GM12878 (cell line): ENCODE data around the gene TCERG1L. TPM values are rescaled to one million over a fixed set of nuclear protein-coding genes. Genes with fewer than 3 reads are reported as not detected.

Experiments used
- ATAC-seq: fragments of 200-7000 bp; cut with Tn5 transposase; 3 replicates; pipeline ENCODE4 v1.9.1; 2020; ENCODE audit warnings: mild to moderate bottlenecking, moderate library complexity
- BruUV-seq: library from RNA; stranded (reverse); fragments of 400-500 nt; replicated peaks from 2 replicates; lab custom pipeline; 2021; lab: Mats Ljungman, UMichigan
- CTCF ChIA-PET: fragments of 300-600 bp; sonication (Branson Sonifier 250); formaldehyde crosslinking; extraction: SDS; loops from one replicate; lab custom pipeline; 2021; ENCODE audit warnings: inconsistent platforms; lab: Yijun Ruan, JAX
- POLR2A ChIA-PET: fragments of 350-600 bp; formaldehyde crosslinking; extraction: SDS; loops from one replicate; lab custom pipeline; 2021; ENCODE audit warnings: inconsistent platforms; lab: Charles Lee
- RAD21 ChIA-PET: fragments of 300-600 bp; sonication (Branson Sonifier 250); formaldehyde crosslinking; loops from one replicate; lab custom pipeline; 2023; ENCODE audit warnings: antibody characterized with exemption; ENCODE audit not compliant: unreplicated experiment; lab: Charles Lee
- SMC1A ChIA-PET: fragments of 300-600 bp; sonication (Branson Sonifier 250); formaldehyde crosslinking; loops from one replicate; lab custom pipeline; 2023; ENCODE audit not compliant: unreplicated experiment, uncharacterized antibody; lab: Charles Lee
- DNase-seq: peaks from one replicate; pipeline ENCODE4 v3.0.0-alpha.2; 2011; ENCODE audit warnings: low read depth, low spot score
- FAIRE-seq: peaks from 3 replicates; lab custom pipeline; 2011; peaks lifted over from hg19 to GRCh38; lab: Jason Lieb, UNC
- H2AFZ ChIP-seq: 2 replicates; pipeline ENCODE4 v1.6.0; 2011; ENCODE audit warnings: low read depth, low read length, control low read depth; ENCODE audit not compliant: control insufficient read depth
- H3K27ac ChIP-seq: 2 replicates; pipeline ENCODE4 v1.5.1; 2011; ENCODE audit warnings: control low read depth; ENCODE audit not compliant: control insufficient read depth, insufficient read depth
- H3K27me3 ChIP-seq, 2 experiments: replicated peaks in 1 of 2; 2 replicates each; pipeline versions ENCODE4 v1.6.0 to v1.6.1; 2011; ENCODE audit warnings: low read length in 1 of 2; ENCODE audit not compliant: control insufficient read depth in 2 of 2, insufficient read depth in 2 of 2
- H3K36me3 ChIP-seq, 2 experiments: 2 replicates each; pipeline ENCODE4 v1.5.1; 2011; ENCODE audit warnings: low read length in 1 of 2; ENCODE audit not compliant: control insufficient read depth in 2 of 2, insufficient read depth in 2 of 2
- H3K4me1 ChIP-seq: 2 replicates; pipeline ENCODE4 v1.6.1; 2011; ENCODE audit warnings: mild to moderate bottlenecking, low read length, moderate library complexity, mixed read lengths; ENCODE audit not compliant: control insufficient read depth, insufficient read depth
- H3K4me2 ChIP-seq: 2 replicates; pipeline ENCODE4 v1.6.0; 2011; ENCODE audit warnings: control low read depth; ENCODE audit not compliant: control insufficient read depth, insufficient read depth
- H3K4me3 ChIP-seq: fragments of 200-600 bp; sonication (generic); 2 replicates; pipeline ENCODE4 v1.5.1; 2016
- H3K79me2 ChIP-seq: 2 replicates; pipeline ENCODE4 v1.6.0; 2011; ENCODE audit warnings: low read length; ENCODE audit not compliant: control insufficient read depth, insufficient read depth
- H3K9ac ChIP-seq: 2 replicates; pipeline ENCODE4 v1.8.0; 2011; ENCODE audit warnings: low read length, control low read depth, mixed read lengths; ENCODE audit not compliant: control insufficient read depth, insufficient read depth
- H3K9me3 ChIP-seq: replicated peaks from 3 replicates; pipeline ENCODE4 v1.5.1; 2011; ENCODE audit warnings: mild to moderate bottlenecking, low read length; ENCODE audit not compliant: control insufficient read depth, insufficient read depth
- H4K20me1 ChIP-seq: 2 replicates; pipeline ENCODE4 v1.6.0; 2011; ENCODE audit not compliant: control insufficient read depth, insufficient read depth
- ASH2L ChIP-seq: fragments of 300-600, 200-600 bp; sonication (generic); IDR thresholded peaks from 2 replicates; pipeline ENCODE4 v1.6.1; 2017; ENCODE audit warnings: low read depth, mild to moderate bottlenecking, borderline replicate concordance
- BRCA1 ChIP-seq: IDR thresholded peaks from 2 replicates; pipeline ENCODE4 v1.6.1; 2011; ENCODE audit warnings: low read depth, low read length, improper control_type of control experiment
- CBX5 ChIP-seq: sonication (generic); IDR thresholded peaks from 2 replicates; pipeline ENCODE4 v1.6.1; 2016; ENCODE audit warnings: low read depth, moderate library complexity, mild to moderate bottlenecking, inconsistent platforms
- CEBPB ChIP-seq, 2 experiments: fragments of 150-350 bp in 1 of 2; IDR thresholded peaks; 2 replicates each; pipeline ENCODE4 v1.6.1; 2012 to 2014; ENCODE audit warnings: low read depth in 2 of 2, low read length in 2 of 2, borderline replicate concordance in 1 of 2, inconsistent platforms in 1 of 2
- FOXK2 ChIP-seq: fragments of 450-650 bp; IDR thresholded peaks from 2 replicates; pipeline ENCODE4 v1.6.1; 2017; ENCODE audit warnings: mild to moderate bottlenecking, moderate library complexity
- IKZF2 ChIP-seq, 2 experiments: fragments of 450-650 bp; IDR thresholded peaks; 2 replicates each; pipeline ENCODE4 v1.6.1; 2017; ENCODE audit warnings: mild to moderate bottlenecking in 2 of 2, moderate library complexity in 2 of 2
- KLF5 ChIP-seq: fragments of 450-650 bp; IDR thresholded peaks from 2 replicates; pipeline ENCODE4 v1.6.1; 2014; ENCODE audit warnings: mild to moderate bottlenecking; ENCODE audit not compliant: partially characterized antibody
- MEF2A ChIP-seq: IDR thresholded peaks from 2 replicates; pipeline ENCODE4 v1.6.1; 2011; ENCODE audit warnings: low read depth, mild to moderate bottlenecking, low read length, moderate library complexity; ENCODE audit not compliant: insufficient read depth
- NFXL1 ChIP-seq: fragments of 450-650 bp; IDR thresholded peaks from 2 replicates; pipeline ENCODE4 v1.6.1; 2017; ENCODE audit warnings: antibody characterized with exemption, mild to moderate bottlenecking, borderline replicate concordance
- RAD21 ChIP-seq: IDR thresholded peaks from 2 replicates; pipeline ENCODE4 v1.6.1; 2011; ENCODE audit warnings: mild to moderate bottlenecking, low read depth, low read length, moderate library complexity; ENCODE audit not compliant: insufficient read depth
- SIN3A ChIP-seq: IDR thresholded peaks from 2 replicates; pipeline ENCODE4 v1.6.1; 2012; ENCODE audit warnings: low read depth, low read length, improper control_type of control experiment
- SREBF2 ChIP-seq: IDR thresholded peaks from 2 replicates; pipeline ENCODE4 v1.6.1; 2012; ENCODE audit warnings: mild to moderate bottlenecking, low read length
- WGBS: methylation state at CpG from one replicate; pipeline ENCODE4 v1.1.6; 2016; ENCODE audit warnings: low lambda C conversion rate; ENCODE audit not compliant: insufficient replicate concordance, insufficient coverage; ENCODE audit errors: missing lambda C conversion rate; 5-methylcytosine and 5-hydroxymethylcytosine counted together
- in situ Hi-C: fragments of 300-500 bp; cut with MboI; formaldehyde crosslinking; loops from 9 replicates; pipeline ENCODE4 v1.14.3; 2018; ENCODE audit warnings: mixed read lengths
- intact Hi-C: fragments of 100-400 bp; cut with micrococcal nuclease; formaldehyde crosslinking; loops from one replicate; pipeline ENCODE4 v1.14.2; 2022; ENCODE audit not compliant: unreplicated experiment
- polyA plus RNA-seq, 11 experiments: library from polyadenylated mRNA; depleted of rRNA in 4 of 11; unstranded in 6 of 11; stranded (reverse) in 5 of 11; fragments of >200 nt; fragmentation: Nextera tagmentation in 4 of 11; fragmentation: Illumina TruSeq in 1 of 11; extraction: Ambion mirVana in 4 of 11; extraction: Trizol in 1 of 11; gene quantifications; 1 replicate in 1 of 11; 2 replicates in 10 of 11; pipeline versions ENCODE4 v1.2.1 to v1.2.3, GENCODE V29; 2011 to 2016; ENCODE audit warnings: inconsistent platforms in 2 of 11, missing spikeins in 2 of 11, low read depth in 1 of 11
- total RNA-seq, 4 experiments: library from RNA; depleted of rRNA in 3 of 4; stranded (reverse); fragments of >200 nt in 3 of 4; fragmentation: Illumina TruSeq in 1 of 4; extraction: Trizol in 1 of 4; gene quantifications; 2 replicates each; pipeline versions ENCODE4 v1.2.1 to v1.2.3, GENCODE V29; 2013 to 2021
- TF ChIP-seq, protein P1 (sequence below): IDR thresholded peaks from 2 replicates; pipeline ENCODE4 v1.6.1; 2012; ENCODE audit warnings: improper control_type of control experiment, low read depth, low read length; ENCODE audit not compliant: insufficient replicate concordance
- TF ChIP-seq, protein P2 (sequence below): fragments of 450-650 bp; IDR thresholded peaks from 2 replicates; pipeline ENCODE4 v1.6.1; 2017; ENCODE audit warnings: mild to moderate bottlenecking, moderate library complexity
- TF ChIP-seq, protein P3 (sequence below): fragments of 150-350 bp; IDR thresholded peaks from 2 replicates; pipeline ENCODE4 v1.6.1; 2014; ENCODE audit warnings: mild to moderate bottlenecking, low read depth, low read length

Gene TCERG1L
- total and polyA plus RNA-seq, 10 of the 15 experiments (the other 5 are each of a cell fraction or from before 2014, with no cell fraction given): not detected

- RAD21 ChIA-PET: no interaction called here
- SMC1A ChIA-PET: no interaction called here
- CTCF ChIA-PET: no interaction called here
- intact Hi-C loops (no loop called here), in situ Hi-C loops (no loop called here)
- Histone ChIP-seq H3K4me1 (no peaks in the 10 kb centered on the region), H4K20me1 (no peaks in the 10 kb centered on the region), H3K27ac (no peak overlapping the region), H3K27me3 (no peaks in the 10 kb centered on the region), H3K4me2 (no peak overlapping the region), H3K4me3 (no peak overlapping the region), H3K79me2 (no peaks in the 10 kb centered on the region), H3K36me3 (no peaks in the 10 kb centered on the region), H3K9me3 (no peaks in the 10 kb centered on the region), H2AFZ (no peak overlapping the region), H3K9ac (no peak overlapping the region)
- ATAC-seq: no peak
- no TSS peak for BruUV-seq
- POLR2A ChIA-PET: no interaction called here
- TF ChIP-seq BRCA1: no peak
- TF ChIP-seq, protein P1, sequence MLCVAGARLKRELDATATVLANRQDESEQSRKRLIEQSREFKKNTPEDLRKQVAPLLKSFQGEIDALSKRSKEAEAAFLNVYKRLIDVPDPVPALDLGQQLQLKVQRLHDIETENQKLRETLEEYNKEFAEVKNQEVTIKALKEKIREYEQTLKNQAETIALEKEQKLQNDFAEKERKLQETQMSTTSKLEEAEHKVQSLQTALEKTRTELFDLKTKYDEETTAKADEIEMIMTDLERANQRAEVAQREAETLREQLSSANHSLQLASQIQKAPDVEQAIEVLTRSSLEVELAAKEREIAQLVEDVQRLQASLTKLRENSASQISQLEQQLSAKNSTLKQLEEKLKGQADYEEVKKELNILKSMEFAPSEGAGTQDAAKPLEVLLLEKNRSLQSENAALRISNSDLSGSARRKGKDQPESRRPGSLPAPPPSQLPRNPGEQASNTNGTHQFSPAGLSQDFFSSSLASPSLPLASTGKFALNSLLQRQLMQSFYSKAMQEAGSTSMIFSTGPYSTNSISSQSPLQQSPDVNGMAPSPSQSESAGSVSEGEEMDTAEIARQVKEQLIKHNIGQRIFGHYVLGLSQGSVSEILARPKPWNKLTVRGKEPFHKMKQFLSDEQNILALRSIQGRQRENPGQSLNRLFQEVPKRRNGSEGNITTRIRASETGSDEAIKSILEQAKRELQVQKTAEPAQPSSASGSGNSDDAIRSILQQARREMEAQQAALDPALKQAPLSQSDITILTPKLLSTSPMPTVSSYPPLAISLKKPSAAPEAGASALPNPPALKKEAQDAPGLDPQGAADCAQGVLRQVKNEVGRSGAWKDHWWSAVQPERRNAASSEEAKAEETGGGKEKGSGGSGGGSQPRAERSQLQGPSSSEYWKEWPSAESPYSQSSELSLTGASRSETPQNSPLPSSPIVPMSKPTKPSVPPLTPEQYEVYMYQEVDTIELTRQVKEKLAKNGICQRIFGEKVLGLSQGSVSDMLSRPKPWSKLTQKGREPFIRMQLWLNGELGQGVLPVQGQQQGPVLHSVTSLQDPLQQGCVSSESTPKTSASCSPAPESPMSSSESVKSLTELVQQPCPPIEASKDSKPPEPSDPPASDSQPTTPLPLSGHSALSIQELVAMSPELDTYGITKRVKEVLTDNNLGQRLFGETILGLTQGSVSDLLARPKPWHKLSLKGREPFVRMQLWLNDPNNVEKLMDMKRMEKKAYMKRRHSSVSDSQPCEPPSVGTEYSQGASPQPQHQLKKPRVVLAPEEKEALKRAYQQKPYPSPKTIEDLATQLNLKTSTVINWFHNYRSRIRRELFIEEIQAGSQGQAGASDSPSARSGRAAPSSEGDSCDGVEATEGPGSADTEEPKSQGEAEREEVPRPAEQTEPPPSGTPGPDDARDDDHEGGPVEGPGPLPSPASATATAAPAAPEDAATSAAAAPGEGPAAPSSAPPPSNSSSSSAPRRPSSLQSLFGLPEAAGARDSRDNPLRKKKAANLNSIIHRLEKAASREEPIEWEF: no peak
- no peak for TF ChIP-seq FOXK2
- TF ChIP-seq NFXL1: no peak
- TF ChIP-seq, protein P2, sequence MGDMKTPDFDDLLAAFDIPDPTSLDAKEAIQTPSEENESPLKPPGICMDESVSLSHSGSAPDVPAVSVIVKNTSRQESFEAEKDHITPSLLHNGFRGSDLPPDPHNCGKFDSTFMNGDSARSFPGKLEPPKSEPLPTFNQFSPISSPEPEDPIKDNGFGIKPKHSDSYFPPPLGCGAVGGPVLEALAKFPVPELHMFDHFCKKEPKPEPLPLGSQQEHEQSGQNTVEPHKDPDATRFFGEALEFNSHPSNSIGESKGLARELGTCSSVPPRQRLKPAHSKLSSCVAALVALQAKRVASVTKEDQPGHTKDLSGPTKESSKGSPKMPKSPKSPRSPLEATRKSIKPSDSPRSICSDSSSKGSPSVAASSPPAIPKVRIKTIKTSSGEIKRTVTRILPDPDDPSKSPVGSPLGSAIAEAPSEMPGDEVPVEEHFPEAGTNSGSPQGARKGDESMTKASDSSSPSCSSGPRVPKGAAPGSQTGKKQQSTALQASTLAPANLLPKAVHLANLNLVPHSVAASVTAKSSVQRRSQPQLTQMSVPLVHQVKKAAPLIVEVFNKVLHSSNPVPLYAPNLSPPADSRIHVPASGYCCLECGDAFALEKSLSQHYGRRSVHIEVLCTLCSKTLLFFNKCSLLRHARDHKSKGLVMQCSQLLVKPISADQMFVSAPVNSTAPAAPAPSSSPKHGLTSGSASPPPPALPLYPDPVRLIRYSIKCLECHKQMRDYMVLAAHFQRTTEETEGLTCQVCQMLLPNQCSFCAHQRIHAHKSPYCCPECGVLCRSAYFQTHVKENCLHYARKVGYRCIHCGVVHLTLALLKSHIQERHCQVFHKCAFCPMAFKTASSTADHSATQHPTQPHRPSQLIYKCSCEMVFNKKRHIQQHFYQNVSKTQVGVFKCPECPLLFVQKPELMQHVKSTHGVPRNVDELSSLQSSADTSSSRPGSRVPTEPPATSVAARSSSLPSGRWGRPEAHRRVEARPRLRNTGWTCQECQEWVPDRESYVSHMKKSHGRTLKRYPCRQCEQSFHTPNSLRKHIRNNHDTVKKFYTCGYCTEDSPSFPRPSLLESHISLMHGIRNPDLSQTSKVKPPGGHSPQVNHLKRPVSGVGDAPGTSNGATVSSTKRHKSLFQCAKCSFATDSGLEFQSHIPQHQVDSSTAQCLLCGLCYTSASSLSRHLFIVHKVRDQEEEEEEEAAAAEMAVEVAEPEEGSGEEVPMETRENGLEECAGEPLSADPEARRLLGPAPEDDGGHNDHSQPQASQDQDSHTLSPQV: no peak
- TF ChIP-seq ASH2L: no peak
- TF ChIP-seq SREBF2: no peak
- TF ChIP-seq, protein P3, sequence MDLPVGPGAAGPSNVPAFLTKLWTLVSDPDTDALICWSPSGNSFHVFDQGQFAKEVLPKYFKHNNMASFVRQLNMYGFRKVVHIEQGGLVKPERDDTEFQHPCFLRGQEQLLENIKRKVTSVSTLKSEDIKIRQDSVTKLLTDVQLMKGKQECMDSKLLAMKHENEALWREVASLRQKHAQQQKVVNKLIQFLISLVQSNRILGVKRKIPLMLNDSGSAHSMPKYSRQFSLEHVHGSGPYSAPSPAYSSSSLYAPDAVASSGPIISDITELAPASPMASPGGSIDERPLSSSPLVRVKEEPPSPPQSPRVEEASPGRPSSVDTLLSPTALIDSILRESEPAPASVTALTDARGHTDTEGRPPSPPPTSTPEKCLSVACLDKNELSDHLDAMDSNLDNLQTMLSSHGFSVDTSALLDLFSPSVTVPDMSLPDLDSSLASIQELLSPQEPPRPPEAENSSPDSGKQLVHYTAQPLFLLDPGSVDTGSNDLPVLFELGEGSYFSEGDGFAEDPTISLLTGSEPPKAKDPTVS: no peak
- no peak for TF ChIP-seq SIN3A
- no peak for TF ChIP-seq CBX5
- TF ChIP-seq IKZF2 (IDR thresholded peaks at IDR 0.05): no peak
- TF ChIP-seq CEBPB (IDR thresholded peaks at IDR 0.05; ENCODE audit: borderline replicate concordance in 1 of 2, low read depth in 2 of 2, low read length in 2 of 2): no peak
- no peak for TF ChIP-seq MEF2A
- TF ChIP-seq KLF5: no peak
- no peak for TF ChIP-seq RAD21
- no peak for FAIRE-seq
- WGBS: 12% methylated on average over 5 of the region's 5 CpGs
- no peak for DNase-seq
Measured at GRCh38 chr10:131274883-131275282, 36.6 kb downstream of the TCERG1L start.
